ENCODE data around the gene GALC.

GRCh38 chr14:88029500-88029899 lies 36.5 kb upstream of the GALC start:
- TF ChIP-seq CTCF (IDR thresholded peaks at IDR 0.05), result no peak
- TF ChIP-seq POLR2A (IDR thresholded peaks at IDR 0.05), result no peak

Measured in heart left ventricle (tissue), 13 donors.